Liver (tissue), 3 donors: ENCODE results near the gene COPS4.

Experiments
- CTCF ChIP-seq: fragments of 150-350 bp; IDR thresholded peaks from 2 replicates; pipeline ENCODE4 v1.5.1; 2017; ENCODE audit warnings: improper control_type of control experiment, low read depth, low read length; ENCODE audit not compliant: missing input control
- FOXA1 ChIP-seq: IDR thresholded peaks from 2 replicates; pipeline ENCODE4 v1.6.1; 2016; ENCODE audit warnings: antibody characterized with exemption
- RAD21 ChIP-seq, 2 donors: IDR thresholded peaks; 2 replicates each; pipeline ENCODE4 v1.6.1; 2016; ENCODE audit warnings: antibody characterized with exemption in 2 of 2, mild to moderate bottlenecking in 2 of 2
- SP1 ChIP-seq: IDR thresholded peaks from 2 replicates; pipeline ENCODE4 v1.6.1; 2018; ENCODE audit warnings: antibody characterized with exemption, mild to moderate bottlenecking
- donor health status: healthy.
- donor health status: healthy.

- TF ChIP-seq FOXA1 (no peak), RAD21 (IDR thresholded peaks at IDR 0.05) (no peak), SP1 (no peak), CTCF (no peak)
Measured at GRCh38 chr4:83115656-83116285, 80.8 kb downstream of the COPS4 start.
